ENCODE measurements around the gene CD55. TPM values are rescaled to one million over a fixed set of nuclear protein-coding genes. Genes with fewer than 3 reads are reported as not detected.
A peak's percentile ranks its signal among the peaks of the same experiment; 100 is the strongest.

Gene CD55
- total and polyA plus RNA-seq, 2 of the 8 experiments (the other 6 are each of a cell fraction or from before 2014, with no cell fraction given) = 20.1 to 22.8 TPM

GRCh38 chr1:207309745-207310273, 11.7 kb upstream of the CD55 start:
- H3K36me3 ChIP-seq (ENCODE audit: control insufficient read depth in 2 of 4, insufficient read depth in 4 of 4, low read length in 3 of 4) = no peaks in the 10 kb centered on the region
- ChIA-PET POLR2A (ENCODE audit: partially characterized antibody) (interaction anchor here (1.4 kb wide), 1 partner anchor 12 kb away, joined by 9 read pairs; the partner anchor contains the start of gene CD55), CTCF (ENCODE audit: partially characterized antibody) (interaction anchor here (1.3 kb wide), 1 partner anchor 50 kb away, joined by 3 read pairs; no protein-coding TSS in a partner anchor)
- H3K4me1 ChIP-seq (replicated peaks in 1 of 4; ENCODE audit: control insufficient read depth in 3 of 4, insufficient read depth in 4 of 4, low read length in 3 of 4) = peaks cover 2 to 8% (median 4%) of the 10 kb centered on the region in 4 experiments; a peak in 5 of 7 replicates
- H2BK5ac ChIP-seq (ENCODE audit: low read depth, low read length) = no peak overlapping the region
- no peak overlapping the region for H2BK12ac ChIP-seq (ENCODE audit: low read depth, low read length)
- no peak overlapping the region for H3K4ac ChIP-seq (replicated peaks; ENCODE audit: insufficient read length, low read depth, low read length)
- H2BK15ac ChIP-seq (ENCODE audit: low read length) = no peak overlapping the region
- no peak overlapping the region for H2BK20ac ChIP-seq (ENCODE audit: low read length)
- no peaks in the 10 kb centered on the region for H3K23me2 ChIP-seq (ENCODE audit: low read depth, low read length)
- no peaks in the 10 kb centered on the region for H3K27me3 ChIP-seq (replicated peaks in 1 of 4; ENCODE audit: control insufficient read depth in 3 of 4, extremely low read depth in 1 of 4, insufficient read depth in 3 of 4, low read length in 3 of 4)
- H3K79me1 ChIP-seq (ENCODE audit: low read depth, low read length) = no peaks in the 10 kb centered on the region
- peak overlapping the region; percentile 15; the same call in 1 of the 2 replicates for H2AFZ ChIP-seq (ENCODE audit: low read length)
- H4K8ac ChIP-seq (ENCODE audit: extremely low read depth, insufficient read depth, low read length) = no peak overlapping the region
- DNase-seq (ENCODE audit: low read depth in 1 of 2, low spot score in 2 of 2) = no peak
- H3K23ac ChIP-seq (ENCODE audit: insufficient read length) = no peak overlapping the region
- H3K27ac ChIP-seq (ENCODE audit: low read depth, low read length) = no peak overlapping the region
- no peak overlapping the region for H4K91ac ChIP-seq (replicated peaks; ENCODE audit: insufficient read length, low read length)
- no peaks in the 10 kb centered on the region for H3K79me2 ChIP-seq (ENCODE audit: control insufficient read depth in 1 of 2, insufficient read depth in 2 of 2, low read length in 2 of 2)
- H4K20me1 ChIP-seq (replicated peaks in 1 of 2; ENCODE audit: control insufficient read depth in 1 of 2, insufficient read depth in 2 of 2, low read length in 2 of 2) = no peaks in the 10 kb centered on the region
- no peak overlapping the region for H4K5ac ChIP-seq (ENCODE audit: insufficient read length, low read depth, low read length)
- FAIRE-seq = peak; percentile 62
- H3K14ac ChIP-seq (ENCODE audit: insufficient read length) = no peak overlapping the region
- 77% methylated on average over 4 of the region's 4 CpGs; no CpG with 5 or more reads in 1 of the 2 experiments for WGBS, 2 experiments (ENCODE audit: extremely low coverage in 1 of 2, insufficient coverage in 1 of 2, insufficient read length in 1 of 2, insufficient replicate concordance in 2 of 2, low coverage in 1 of 2, low lambda C conversion rate in 2 of 2, missing lambda C conversion rate in 1 of 2)
- H3K9ac ChIP-seq (replicated peaks in 1 of 4; ENCODE audit: extremely low read depth in 1 of 4, low read depth in 3 of 4, low read length in 3 of 4) = no peak overlapping the region
- no peak overlapping the region for H2BK120ac ChIP-seq (replicated peaks; ENCODE audit: low read depth, low read length)
- no peaks in the 10 kb centered on the region for H3K9me3 ChIP-seq (ENCODE audit: insufficient read depth in 2 of 2, low read depth in 1 of 2, low read length in 1 of 2)
- H3K4me3 ChIP-seq (ENCODE audit: extremely low read depth in 1 of 4, insufficient read depth in 2 of 4, low read depth in 3 of 4, low read length in 4 of 4) = no peak overlapping the region
- H2AK5ac ChIP-seq (ENCODE audit: low read depth, low read length) = no peak overlapping the region
- no peak overlapping the region for H3K18ac ChIP-seq (ENCODE audit: extremely low read depth, low read length)
- no peak overlapping the region for H3K56ac ChIP-seq (replicated peaks; ENCODE audit: insufficient read length, low read depth, low read length)
- no peak overlapping the region for H3K4me2 ChIP-seq (ENCODE audit: insufficient read depth in 1 of 2, low read depth in 2 of 2, low read length in 2 of 2)
- TF ChIP-seq GABPA (IDR thresholded peaks at IDR 0.05; ENCODE audit: borderline replicate concordance, insufficient read depth, low read length) = no peak
- no peak for TF ChIP-seq CBX8 (IDR thresholded peaks at IDR 0.05; ENCODE audit: borderline replicate concordance, low read depth, low read length)
- TF ChIP-seq SAP30 (IDR thresholded peaks at IDR 0.05; ENCODE audit: insufficient read depth, insufficient replicate concordance, low read length) = no peak
- TF ChIP-seq CTBP2 (IDR thresholded peaks at IDR 0.05; ENCODE audit: borderline replicate concordance, insufficient read depth, insufficient read length, low read length) = no peak
- no peak for TF ChIP-seq CBX5 (IDR thresholded peaks at IDR 0.05; ENCODE audit: low read depth, low read length)
- TF ChIP-seq SP4 (IDR thresholded peaks at IDR 0.05; ENCODE audit: low read length) = no peak
- TF ChIP-seq SIN3A (conservative IDR thresholded peaks at IDR 0.05 in 1 of 2, IDR thresholded peaks at IDR 0.05 in 1 of 2; ENCODE audit: low read depth in 1 of 2, low read length in 2 of 2) = no peak
- no peak for TF ChIP-seq TAF1 (IDR thresholded peaks at IDR 0.05; ENCODE audit: low read depth, low read length)
- TF ChIP-seq ATF2 (IDR thresholded peaks at IDR 0.05; ENCODE audit: low read length) = no peak
- TF ChIP-seq TBP (IDR thresholded peaks at IDR 0.05; ENCODE audit: low read depth, low read length) = no peak
- no peak for TF ChIP-seq TEAD4 (IDR thresholded peaks at IDR 0.05; ENCODE audit: low read depth, low read length)
- TF ChIP-seq SIX5 (IDR thresholded peaks at IDR 0.05; ENCODE audit: low read depth, low read length) = no peak
